Right atrium auricular region (tissue), 2 donors: Measurements from ENCODE around the gene MED17. TPM values are rescaled to one million over a fixed set of nuclear protein-coding genes. Genes with fewer than 3 reads are reported as not detected.
A peak's percentile ranks its signal among the peaks of the same experiment; 100 is the strongest.

Experiments
- DNase-seq: peaks from one replicate; pipeline ENCODE4 v3.0.0-alpha.2; 2019; ENCODE audit warnings: low spot score
- H3K27ac ChIP-seq, 2 donors: fragments of 200-600 bp; sonication (generic); 1 replicate in 1 of 2; 2 replicates in 1 of 2; pipeline ENCODE4 v1.5.1; 2016 to 2019
- H3K27me3 ChIP-seq, 2 donors: fragments of 200-600 bp; sonication (generic); one replicate each; pipeline versions ENCODE4 v1.5.1 to v1.6.0; 2017 to 2019
- H3K36me3 ChIP-seq: fragments of 200-600 bp; sonication (generic); one replicate; pipeline ENCODE4 v1.5.1; 2016
- H3K4me1 ChIP-seq, 2 donors: fragments of 200-600 bp; sonication (generic); one replicate each; pipeline versions ENCODE4 v1.5.1 to v1.6.0; 2017 to 2019
- H3K4me3 ChIP-seq, 2 donors: fragments of 200-600 bp; sonication (generic); 1 replicate in 1 of 2; 2 replicates in 1 of 2; pipeline ENCODE4 v1.5.1; 2017 to 2019; ENCODE audit warnings: mild to moderate bottlenecking in 1 of 2, moderate library complexity in 1 of 2
- H3K9me3 ChIP-seq, 2 donors: fragments of 200-600 bp; sonication (generic); one replicate each; pipeline ENCODE4 v1.5.1; 2019
- total RNA-seq, 2 donors: library from RNA; depleted of rRNA; stranded (reverse); fragments of >200 nt; gene quantifications; one replicate each; pipeline ENCODE4 v1.1.0, GENCODE V29; 2016
- TF ChIP-seq, protein P1 (sequence below), 2 donors: fragments of 200-600 bp; sonication (generic); IDR thresholded peaks; one replicate each; pipeline ENCODE4 v1.5.1; 2019; ENCODE audit warnings: antibody characterized with exemption in 2 of 2

Gene MED17
- total RNA-seq, 2 donors from 2014 or later: 15.9 to 16.4 TPM

DNA sequence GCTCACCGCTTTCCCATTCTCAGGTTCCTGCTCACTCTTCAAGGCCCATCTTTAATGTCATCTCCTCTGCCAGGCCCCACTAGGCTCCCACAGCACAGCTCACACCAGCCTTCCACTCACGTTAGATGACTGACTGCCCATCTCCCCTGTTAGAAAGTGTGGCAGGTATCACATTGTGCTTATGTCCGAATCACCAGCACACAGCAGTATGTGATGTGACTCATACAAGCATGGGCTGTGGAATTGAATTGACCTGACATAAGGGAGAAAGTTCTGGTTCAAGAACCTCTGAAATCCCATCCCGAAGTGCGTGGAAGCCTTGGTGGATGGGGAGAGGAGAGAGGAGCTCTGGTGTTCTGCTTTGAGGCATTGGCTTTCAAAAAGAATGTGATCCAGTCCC, 59.8 kb downstream of the MED17 start:
- TF ChIP-seq, protein P1, sequence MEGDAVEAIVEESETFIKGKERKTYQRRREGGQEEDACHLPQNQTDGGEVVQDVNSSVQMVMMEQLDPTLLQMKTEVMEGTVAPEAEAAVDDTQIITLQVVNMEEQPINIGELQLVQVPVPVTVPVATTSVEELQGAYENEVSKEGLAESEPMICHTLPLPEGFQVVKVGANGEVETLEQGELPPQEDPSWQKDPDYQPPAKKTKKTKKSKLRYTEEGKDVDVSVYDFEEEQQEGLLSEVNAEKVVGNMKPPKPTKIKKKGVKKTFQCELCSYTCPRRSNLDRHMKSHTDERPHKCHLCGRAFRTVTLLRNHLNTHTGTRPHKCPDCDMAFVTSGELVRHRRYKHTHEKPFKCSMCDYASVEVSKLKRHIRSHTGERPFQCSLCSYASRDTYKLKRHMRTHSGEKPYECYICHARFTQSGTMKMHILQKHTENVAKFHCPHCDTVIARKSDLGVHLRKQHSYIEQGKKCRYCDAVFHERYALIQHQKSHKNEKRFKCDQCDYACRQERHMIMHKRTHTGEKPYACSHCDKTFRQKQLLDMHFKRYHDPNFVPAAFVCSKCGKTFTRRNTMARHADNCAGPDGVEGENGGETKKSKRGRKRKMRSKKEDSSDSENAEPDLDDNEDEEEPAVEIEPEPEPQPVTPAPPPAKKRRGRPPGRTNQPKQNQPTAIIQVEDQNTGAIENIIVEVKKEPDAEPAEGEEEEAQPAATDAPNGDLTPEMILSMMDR (IDR thresholded peaks at IDR 0.05): no peak

DNA sequence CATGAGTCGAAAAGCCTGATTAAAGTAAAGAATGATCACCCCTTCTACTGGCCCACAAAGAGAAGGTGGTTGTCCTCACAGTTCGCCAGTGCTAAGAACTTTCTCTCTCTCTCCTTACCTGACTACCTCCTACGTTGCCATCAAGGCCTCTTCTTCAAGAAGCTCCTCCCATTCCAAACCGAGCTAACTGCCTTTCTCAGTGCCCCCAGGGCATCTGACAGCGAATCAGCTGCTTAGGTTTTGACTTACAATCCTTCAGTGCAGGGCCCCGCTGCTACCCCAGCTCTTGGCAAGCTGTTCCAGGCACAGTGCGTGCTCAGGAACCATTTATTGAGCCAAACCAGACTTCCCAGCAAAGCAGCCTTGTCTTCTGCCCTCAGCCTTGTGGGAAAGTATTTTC, 60.5 kb downstream of the MED17 start:
- TF ChIP-seq, protein P1 (IDR thresholded peaks at IDR 0.05): no peak
- no peaks in the 10 kb centered on the region for H3K27me3 ChIP-seq
- no peak overlapping the region for H3K27ac ChIP-seq
- H3K36me3 ChIP-seq: no peaks in the 10 kb centered on the region
- H3K4me1 ChIP-seq: peaks cover 0 to 2% of the 10 kb centered on the region in 2 donors
- no peak overlapping the region for H3K4me3 ChIP-seq
- no peak for DNase-seq
- H3K9me3 ChIP-seq: no peaks in the 10 kb centered on the region

More for the DNA sequence above, 59.8 kb downstream of the MED17 start:
- Histone ChIP-seq H3K4me1 (no peaks in the 10 kb centered on the region), H3K9me3 (no peaks in the 10 kb centered on the region), H3K4me3 (no peak overlapping the region), H3K27me3 (no peaks in the 10 kb centered on the region), H3K36me3 (no peaks in the 10 kb centered on the region), H3K27ac (no peak overlapping the region)
- DNase-seq: no peak

DNA sequence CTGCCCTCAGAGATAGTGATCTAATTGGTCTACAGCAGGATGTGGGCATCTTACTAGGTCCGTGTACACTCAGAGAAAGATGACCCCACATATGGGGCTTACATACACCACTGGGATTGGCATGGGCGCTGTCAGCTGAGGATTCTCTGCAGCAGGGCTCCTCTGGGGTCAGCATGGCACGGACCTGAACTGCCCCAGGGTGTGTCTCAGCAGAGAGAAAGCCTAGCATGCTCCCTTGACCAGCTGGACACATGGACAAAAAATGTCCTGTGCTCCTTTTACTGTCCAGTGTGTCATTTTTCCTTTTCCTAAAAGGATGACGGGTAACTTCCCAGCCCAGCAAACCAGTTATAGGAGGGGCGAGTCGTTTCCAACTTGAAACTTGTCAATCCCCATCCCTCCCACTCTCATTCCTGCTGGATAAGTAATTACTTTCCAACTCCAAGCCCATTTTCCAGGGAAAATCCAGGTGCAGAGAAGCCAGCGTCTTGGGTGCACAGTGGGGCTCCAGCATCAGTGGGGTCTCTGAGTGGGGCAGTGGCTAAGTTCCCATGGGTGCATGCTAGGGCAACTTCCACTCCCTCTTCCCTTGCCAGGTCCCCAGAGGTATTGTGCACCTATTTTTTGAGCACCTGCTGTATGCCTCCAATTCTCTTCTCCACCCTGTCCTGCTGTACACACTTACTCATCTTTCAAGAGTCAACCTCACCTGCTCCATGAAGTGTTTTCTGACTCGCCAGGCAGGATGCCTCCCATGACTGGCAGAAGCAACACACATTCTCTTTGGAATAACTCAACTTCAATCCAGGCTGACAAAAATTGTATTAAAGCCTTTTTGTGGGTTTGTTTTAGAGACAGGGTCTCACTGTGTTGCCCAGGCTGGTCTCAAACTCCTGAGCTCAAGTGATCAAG, 61.4 kb downstream of the MED17 start:
- Histone ChIP-seq H3K36me3 (no peaks in the 10 kb centered on the region), H3K4me3 (no peak overlapping the region), H3K27ac (no peak overlapping the region)

DNA sequence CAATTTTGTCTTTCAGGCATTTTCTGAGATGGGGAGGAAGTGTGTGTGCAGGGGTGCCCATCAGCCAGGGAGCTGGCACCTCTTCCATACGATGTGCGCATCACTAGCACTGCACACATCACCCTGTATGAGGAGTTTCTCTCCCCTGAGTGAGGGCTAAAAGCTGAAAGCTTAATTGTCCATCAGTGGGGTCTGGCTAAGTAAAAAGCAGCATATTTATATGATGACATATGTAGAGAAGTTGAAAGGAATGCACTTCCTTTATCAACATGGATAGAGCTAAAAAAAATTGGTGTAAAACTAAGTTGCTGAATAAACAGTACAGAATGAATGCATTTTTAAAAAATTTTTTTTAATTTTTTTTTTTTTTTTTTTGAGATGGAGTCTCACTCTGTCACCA, 62.3 kb downstream of the MED17 start:
- no peak overlapping the region for H3K4me3 ChIP-seq

More for the DNA sequence above, 61.4 kb downstream of the MED17 start:
- DNase-seq: no peak
- no peaks in the 10 kb centered on the region for H3K27me3 ChIP-seq
- peaks cover 0 to 10% of the 10 kb centered on the region in 2 donors for H3K4me1 ChIP-seq
- TF ChIP-seq, protein P1 (IDR thresholded peaks at IDR 0.05): no peak
- no peaks in the 10 kb centered on the region for H3K9me3 ChIP-seq

DNA sequence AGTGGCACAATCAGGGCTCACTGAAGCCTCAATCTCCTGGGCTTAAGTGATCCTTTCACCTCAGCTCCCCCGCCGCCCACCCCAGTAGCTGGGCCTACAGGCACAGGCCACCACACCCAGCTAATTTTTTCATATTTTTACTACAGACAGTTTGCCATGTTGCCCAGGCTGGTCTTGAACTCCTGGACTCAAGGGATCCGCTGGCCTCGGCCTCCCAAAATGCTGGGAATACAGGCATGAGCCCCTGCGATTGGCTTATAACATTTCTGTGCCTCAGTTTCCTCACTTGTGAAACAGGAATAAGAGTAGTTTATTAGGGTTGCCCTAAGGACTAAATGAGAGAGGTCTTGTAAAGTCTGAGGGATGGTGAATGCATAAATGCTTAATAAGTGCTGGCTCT, 65.1 kb downstream of the MED17 start:
- Histone ChIP-seq H3K4me3 (peak overlapping the region in 1 of 2 donors; percentile 64), H3K4me1 (peaks cover 0 to 11% of the 10 kb centered on the region in 2 donors), H3K36me3 (no peaks in the 10 kb centered on the region), H3K9me3 (no peaks in the 10 kb centered on the region), H3K27ac (no peak overlapping the region), H3K27me3 (no peaks in the 10 kb centered on the region)
- TF ChIP-seq, protein P1 (IDR thresholded peaks at IDR 0.05): no peak
- DNase-seq: peak; percentile 50

More for the DNA sequence above, 62.3 kb downstream of the MED17 start:
- TF ChIP-seq, protein P1 (IDR thresholded peaks at IDR 0.05): no peak
- Histone ChIP-seq H3K27ac (no peak overlapping the region), H3K36me3 (no peaks in the 10 kb centered on the region), H3K27me3 (no peaks in the 10 kb centered on the region), H3K9me3 (no peaks in the 10 kb centered on the region), H3K4me1 (peaks cover 0 to 11% of the 10 kb centered on the region in 2 donors)
- DNase-seq: no peak
